BJ (cell line): ENCODE data around the gene P4HTM. TPM values are rescaled to one million over a fixed set of nuclear protein-coding genes. Genes with fewer than 3 reads are reported as not detected.
"Not testable (repeated sequence)": the region's sequence is repeated elsewhere in the genome, so short reads cannot be mapped to it uniquely, and the experiment has no call there.

Experiments used
- CTCF ChIA-PET: fragments of 350-600 bp; formaldehyde crosslinking; extraction: SDS; loops from one replicate; lab custom pipeline; 2021; ENCODE audit warnings: antibody characterized with exemption, inconsistent platforms; lab: Yijun Ruan, JAX
- POLR2A ChIA-PET: fragments of 300-600 bp; sonication (Branson Sonifier 250); formaldehyde crosslinking; extraction: SDS; loops from one replicate; lab custom pipeline; 2021; ENCODE audit warnings: antibody characterized with exemption; lab: Charles Lee
- DNase-seq: peaks from one replicate; pipeline ENCODE4 v3.0.0-alpha.2; 2011; ENCODE audit warnings: low read depth
- H3K27me3 ChIP-seq: 2 replicates; pipeline ENCODE4 v1.6.0; 2011; ENCODE audit warnings: low read length; ENCODE audit not compliant: control insufficient read depth, insufficient read depth
- H3K36me3 ChIP-seq: 2 replicates; pipeline ENCODE4 v1.5.1; 2011; ENCODE audit warnings: low read length; ENCODE audit not compliant: control insufficient read depth, insufficient read depth
- H3K4me3 ChIP-seq: 2 replicates; pipeline ENCODE4 v1.5.1; 2011; ENCODE audit warnings: low read depth, mild to moderate bottlenecking, control low read depth, low read length
- polyA plus RNA-seq: library from polyadenylated mRNA; depleted of rRNA; stranded (reverse); fragments of >200 nt; gene quantifications from 2 replicates; pipeline ENCODE4 v1.2.3, GENCODE V29; 2011
- TF ChIP-seq, protein P1 (sequence below): IDR thresholded peaks from 2 replicates; pipeline ENCODE4 v1.5.1; 2011; ENCODE audit warnings: low read depth, mild to moderate bottlenecking, control low read depth, inconsistent platforms, low read length, moderate library complexity; ENCODE audit not compliant: insufficient read depth

The P4HTM gene
- polyA plus RNA-seq, 1 experiment: 38.4 TPM

GRCh38 chr3:49007771-49008528 lies 17.9 kb downstream of the P4HTM start:
- no peak for DNase-seq
- no peaks in the 10 kb centered on the region for H3K27me3 ChIP-seq
- peaks cover 17% of the 10 kb centered on the region for H3K36me3 ChIP-seq
- ChIA-PET CTCF (interaction anchor here (0.9 to 6.2 kb wide), 6 partner anchors 9 to 89 kb away, joined by 3 to 46 read pairs (median 8); partner anchors contain the start of genes ARIH2, DALRD3, NDUFAF3 and P4HTM), POLR2A (interaction anchor here (0.6 to 1.5 kb wide), 9 partner anchors 10 to 663 kb away, joined by 3 to 9 read pairs (median 5); partner anchors contain the start of genes DALRD3, IMPDH2, NDUFAF3 and P4HTM)
- H3K4me3 ChIP-seq: peak overlapping the region; percentile 96
- TF ChIP-seq, protein P1, sequence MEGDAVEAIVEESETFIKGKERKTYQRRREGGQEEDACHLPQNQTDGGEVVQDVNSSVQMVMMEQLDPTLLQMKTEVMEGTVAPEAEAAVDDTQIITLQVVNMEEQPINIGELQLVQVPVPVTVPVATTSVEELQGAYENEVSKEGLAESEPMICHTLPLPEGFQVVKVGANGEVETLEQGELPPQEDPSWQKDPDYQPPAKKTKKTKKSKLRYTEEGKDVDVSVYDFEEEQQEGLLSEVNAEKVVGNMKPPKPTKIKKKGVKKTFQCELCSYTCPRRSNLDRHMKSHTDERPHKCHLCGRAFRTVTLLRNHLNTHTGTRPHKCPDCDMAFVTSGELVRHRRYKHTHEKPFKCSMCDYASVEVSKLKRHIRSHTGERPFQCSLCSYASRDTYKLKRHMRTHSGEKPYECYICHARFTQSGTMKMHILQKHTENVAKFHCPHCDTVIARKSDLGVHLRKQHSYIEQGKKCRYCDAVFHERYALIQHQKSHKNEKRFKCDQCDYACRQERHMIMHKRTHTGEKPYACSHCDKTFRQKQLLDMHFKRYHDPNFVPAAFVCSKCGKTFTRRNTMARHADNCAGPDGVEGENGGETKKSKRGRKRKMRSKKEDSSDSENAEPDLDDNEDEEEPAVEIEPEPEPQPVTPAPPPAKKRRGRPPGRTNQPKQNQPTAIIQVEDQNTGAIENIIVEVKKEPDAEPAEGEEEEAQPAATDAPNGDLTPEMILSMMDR: no peak

DNA sequence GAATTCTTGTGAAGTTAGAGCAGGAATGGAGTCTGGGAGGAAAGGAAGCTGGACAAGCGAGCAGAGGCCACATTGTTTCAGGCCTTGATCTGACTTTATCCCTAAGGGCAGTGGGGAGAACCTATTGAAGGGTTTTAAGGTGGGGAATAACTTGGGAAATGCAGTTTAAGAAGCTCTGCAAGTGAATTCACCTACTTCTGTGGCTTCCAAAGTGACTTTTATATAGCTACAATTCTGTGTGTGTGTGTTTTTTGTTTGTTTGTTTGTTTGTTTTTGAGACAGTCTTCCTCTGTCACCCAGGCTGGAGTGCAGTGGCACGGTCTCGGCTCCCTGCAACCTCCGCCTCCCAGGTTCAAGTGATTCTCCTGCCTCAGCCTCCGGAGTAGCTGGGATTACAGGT lies 18.6 kb downstream of the P4HTM start:
- ChIA-PET POLR2A (interaction anchor here (1.0 kb wide), 1 partner anchor 13 kb away, joined by 3 read pairs; the partner anchor contains the start of gene NDUFAF3), CTCF (interaction anchor here (2.9 to 6.2 kb wide), 3 partner anchors 8 to 19 kb away, joined by 13 to 46 read pairs (median 30); partner anchors contain the start of genes NDUFAF3 and P4HTM)
- H3K36me3 ChIP-seq: peaks cover 24% of the 10 kb centered on the region
- not testable (repeated sequence) for H3K27me3 ChIP-seq, DNase-seq
- H3K4me3 ChIP-seq: peak overlapping the region; percentile 96

GRCh38 chr3:49009396-49009795 lies 19.4 kb downstream of the P4HTM start:
- Histone ChIP-seq H3K4me3 (no peak overlapping the region), H3K36me3 (peaks cover 26% of the 10 kb centered on the region), H3K27me3 (no peaks in the 10 kb centered on the region)
- ChIA-PET CTCF (interaction anchor here (0.6 to 6.2 kb wide), 5 partner anchors 8 to 271 kb away, joined by 3 to 46 read pairs (median 13); partner anchors contain the start of genes DALRD3, NDUFAF3 and P4HTM), POLR2A (interaction anchor here (1.0 kb wide), 1 partner anchor 12 kb away, joined by 3 read pairs; the partner anchor contains the start of gene NDUFAF3)
- DNase-seq: no peak
- TF ChIP-seq, protein P1: no peak

GRCh38 chr3:49012441-49013017 lies 22.5 kb downstream of the P4HTM start:
- no peak for DNase-seq
- no peaks in the 10 kb centered on the region for H3K27me3 ChIP-seq
- TF ChIP-seq, protein P1: no peak

DNA sequence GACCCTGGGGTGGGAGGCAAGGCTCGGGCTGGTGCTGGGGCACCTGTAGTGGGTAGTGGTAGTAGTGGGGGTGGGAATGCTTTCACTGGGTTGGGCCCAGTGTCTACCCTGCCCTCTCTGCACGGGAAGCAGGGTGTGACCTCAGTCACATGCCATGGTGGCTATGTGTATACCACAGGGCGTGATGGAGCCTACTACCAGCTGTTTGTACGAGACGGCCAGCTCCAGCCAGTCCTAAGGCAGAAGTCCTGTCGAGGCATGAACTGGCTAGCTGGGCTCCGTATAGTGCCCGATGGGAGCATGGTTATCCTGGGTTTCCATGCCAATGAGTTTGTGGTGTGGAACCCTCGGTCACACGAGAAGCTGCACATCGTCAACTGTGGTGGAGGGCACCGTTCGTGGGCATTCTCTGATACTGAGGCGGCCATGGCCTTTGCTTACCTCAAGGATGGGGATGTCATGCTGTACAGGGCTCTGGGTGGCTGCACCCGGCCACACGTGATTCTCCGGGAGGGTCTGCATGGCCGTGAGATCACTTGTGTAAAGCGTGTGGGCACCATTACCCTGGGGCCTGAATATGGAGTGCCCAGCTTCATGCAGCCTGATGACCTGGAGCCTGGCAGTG lies 23.2 kb downstream of the P4HTM start:
- ChIA-PET POLR2A (no interaction called here), CTCF (interaction anchor here (0.6 to 3.3 kb wide), 5 partner anchors 8 to 261 kb away, joined by 3 to 21 read pairs (median 4); partner anchors contain the start of genes NDUFAF3 and P4HTM)
- no peak for DNase-seq
- TF ChIP-seq, protein P1: no peak
- peaks cover 42% of the 10 kb centered on the region for H3K36me3 ChIP-seq
- H3K27me3 ChIP-seq: no peaks in the 10 kb centered on the region
- no peak overlapping the region for H3K4me3 ChIP-seq

More at GRCh38 chr3:49012441-49013017, 22.5 kb downstream of the P4HTM start:
- ChIA-PET CTCF (interaction anchor here (0.6 to 3.3 kb wide), 4 partner anchors 9 to 262 kb away, joined by 4 to 21 read pairs (median 5); partner anchors contain the start of gene NDUFAF3), POLR2A (no interaction called here)
- Histone ChIP-seq H3K4me3 (no peak overlapping the region), H3K36me3 (peaks cover 42% of the 10 kb centered on the region)
